RWPE1 (cell line): ENCODE measurements around the gene USP17L26.
"Not testable (repeated sequence)": the region's sequence is repeated elsewhere in the genome, so short reads cannot be mapped to it uniquely, and the experiment has no call there.

Experiments
- CTCF ChIA-PET: fragments of 350-600 bp; sonication (Branson Sonifier 250); formaldehyde crosslinking; extraction: SDS; loops from one replicate; lab custom pipeline; 2021; lab: Yijun Ruan, JAX
- POLR2A ChIA-PET: fragments of 400-600 bp; formaldehyde crosslinking; extraction: SDS; loops from one replicate; lab custom pipeline; 2020; ENCODE audit warnings: antibody characterized with exemption; ENCODE audit not compliant: low non-redundant PET; lab: Yijun Ruan, JAX
- DNase-seq: peaks from one replicate; pipeline ENCODE4 v3.0.0; 2012; ENCODE audit warnings: low spot score
- H3K27ac ChIP-seq: fragments of 450-650 bp; 2 replicates; pipeline ENCODE4 v1.5.1; 2017
- CTCF ChIP-seq: fragments of 450-650 bp; conservative IDR thresholded peaks from 2 replicates; pipeline ENCODE4 v1.5.1; 2017; ENCODE audit warnings: low read depth, mild to moderate bottlenecking

Gene USP17L26

GRCh38 chr4:9334358-9334757, at the start of gene USP17L26:
Gene USP17L26, plus strand, starts transcription at chr4:9334658. Its CDS starts 0 bp downstream, at chr4:9334658.
- POLR2A ChIA-PET, DNase-seq, CTCF ChIA-PET, H3K27ac ChIP-seq: not testable (repeated sequence)

- H3K27ac ChIP-seq, POLR2A ChIA-PET, DNase-seq, CTCF ChIA-PET: not testable (repeated sequence)
Measured at GRCh38 chr4:9324191-9324590, 10.3 kb upstream of the USP17L26 start.

GRCh38 chr4:9324865-9325264, 9.6 kb upstream of the USP17L26 start, which contains the start of gene USP17L24:
Gene USP17L24, plus strand, starts transcription at chr4:9325165. Its CDS starts 0 bp downstream, at chr4:9325165.
- CTCF ChIA-PET, POLR2A ChIA-PET: not testable (repeated sequence)

GRCh38 chr4:9329611-9330010, 4.8 kb upstream of the USP17L26 start, which contains the start of gene USP17L25:
Gene USP17L25, plus strand, starts transcription at chr4:9329911. Its CDS starts 0 bp downstream, at chr4:9329911.
- POLR2A ChIA-PET, H3K27ac ChIP-seq, DNase-seq, CTCF ChIA-PET: not testable (repeated sequence)

More at GRCh38 chr4:9324865-9325264, 9.6 kb upstream of the USP17L26 start, which contains the start of gene USP17L24:
- H3K27ac ChIP-seq, DNase-seq: not testable (repeated sequence)

GRCh38 chr4:9339103-9339502, 4.6 kb downstream of the USP17L26 start, which contains the start of gene USP17L5:
Gene USP17L5, plus strand, starts transcription at chr4:9339403. Its CDS starts 0 bp downstream, at chr4:9339403.
- CTCF ChIA-PET, DNase-seq, POLR2A ChIA-PET, H3K27ac ChIP-seq: not testable (repeated sequence)

- POLR2A ChIA-PET, CTCF ChIA-PET, H3K27ac ChIP-seq, DNase-seq: not testable (repeated sequence)
Measured at GRCh38 chr4:9343848-9344247, 9.4 kb downstream of the USP17L26 start, which contains the start of gene USP17L27. Gene USP17L27, plus strand, starts transcription at chr4:9344148. Its CDS starts 0 bp downstream, at chr4:9344148.

GRCh38 chr4:9348593-9348992, 14.1 kb downstream of the USP17L26 start, which contains the start of gene USP17L28:
Gene USP17L28, plus strand, starts transcription at chr4:9348893. Its CDS starts 0 bp downstream, at chr4:9348893.
- CTCF ChIA-PET, DNase-seq, POLR2A ChIA-PET, H3K27ac ChIP-seq: not testable (repeated sequence)

- H3K27ac ChIP-seq, CTCF ChIA-PET, POLR2A ChIA-PET, DNase-seq: not testable (repeated sequence)
Measured at GRCh38 chr4:9350866-9351265, 16.4 kb downstream of the USP17L26 start.

GRCh38 chr4:9353338-9353737, 18.9 kb downstream of the USP17L26 start, which contains the start of gene USP17L29:
Gene USP17L29, plus strand, starts transcription at chr4:9353638. Its CDS starts 0 bp downstream, at chr4:9353638.
- DNase-seq, POLR2A ChIA-PET, CTCF ChIA-PET, H3K27ac ChIP-seq: not testable (repeated sequence)

- POLR2A ChIA-PET, CTCF ChIA-PET, H3K27ac ChIP-seq, DNase-seq: not testable (repeated sequence)
Measured at GRCh38 chr4:9362829-9363228, 28.4 kb downstream of the USP17L26 start, which contains the start of gene USP17L30. Gene USP17L30, plus strand, starts transcription at chr4:9363129. Its CDS starts 0 bp downstream, at chr4:9363129.

- H3K27ac ChIP-seq, DNase-seq, CTCF ChIA-PET, POLR2A ChIA-PET: not testable (repeated sequence)
Measured at GRCh38 chr4:9379881-9380280, 45.4 kb downstream of the USP17L26 start.

- DNase-seq, H3K27ac ChIP-seq, CTCF ChIA-PET, POLR2A ChIA-PET: not testable (repeated sequence)
- peak; percentile 34 for TF ChIP-seq CTCF
Measured at GRCh38 chr4:9381012-9381534, 46.6 kb downstream of the USP17L26 start.
